Stomach (tissue), 4 donors: ENCODE measurements around the gene CS.

Experiments
- EP300 ChIP-seq: sonication (generic); formaldehyde crosslinking; IDR thresholded peaks from one replicate; pipeline ENCODE4 v1.6.1; 2017; ENCODE audit warnings: antibody characterized with exemption
- TF ChIP-seq, protein P1 (sequence below), 7 experiments: fragments of 450-650 bp in 4 of 7; fragments of 200-600 bp in 3 of 7; sonication (generic) in 3 of 7; IDR thresholded peaks; one replicate each; pipeline ENCODE4 v1.5.1; 2016 to 2019; ENCODE audit warnings: antibody characterized with exemption in 7 of 7, control low read depth in 2 of 7, mild to moderate bottlenecking in 1 of 7

- TF ChIP-seq, protein P1, sequence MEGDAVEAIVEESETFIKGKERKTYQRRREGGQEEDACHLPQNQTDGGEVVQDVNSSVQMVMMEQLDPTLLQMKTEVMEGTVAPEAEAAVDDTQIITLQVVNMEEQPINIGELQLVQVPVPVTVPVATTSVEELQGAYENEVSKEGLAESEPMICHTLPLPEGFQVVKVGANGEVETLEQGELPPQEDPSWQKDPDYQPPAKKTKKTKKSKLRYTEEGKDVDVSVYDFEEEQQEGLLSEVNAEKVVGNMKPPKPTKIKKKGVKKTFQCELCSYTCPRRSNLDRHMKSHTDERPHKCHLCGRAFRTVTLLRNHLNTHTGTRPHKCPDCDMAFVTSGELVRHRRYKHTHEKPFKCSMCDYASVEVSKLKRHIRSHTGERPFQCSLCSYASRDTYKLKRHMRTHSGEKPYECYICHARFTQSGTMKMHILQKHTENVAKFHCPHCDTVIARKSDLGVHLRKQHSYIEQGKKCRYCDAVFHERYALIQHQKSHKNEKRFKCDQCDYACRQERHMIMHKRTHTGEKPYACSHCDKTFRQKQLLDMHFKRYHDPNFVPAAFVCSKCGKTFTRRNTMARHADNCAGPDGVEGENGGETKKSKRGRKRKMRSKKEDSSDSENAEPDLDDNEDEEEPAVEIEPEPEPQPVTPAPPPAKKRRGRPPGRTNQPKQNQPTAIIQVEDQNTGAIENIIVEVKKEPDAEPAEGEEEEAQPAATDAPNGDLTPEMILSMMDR (IDR thresholded peaks at IDR 0.05): no peak
- no peak for TF ChIP-seq EP300
Measured at GRCh38 chr12:56338308-56339157, 38.4 kb upstream of the CS start, which contains the start of gene IL23A.
